HCEC 1CT (cell line): ENCODE measurements around the gene GJB5.

Experiments used
- DNase-seq: peaks from one replicate; pipeline ENCODE4 v3.0.0-alpha.2; 2017

Gene GJB5

DNA sequence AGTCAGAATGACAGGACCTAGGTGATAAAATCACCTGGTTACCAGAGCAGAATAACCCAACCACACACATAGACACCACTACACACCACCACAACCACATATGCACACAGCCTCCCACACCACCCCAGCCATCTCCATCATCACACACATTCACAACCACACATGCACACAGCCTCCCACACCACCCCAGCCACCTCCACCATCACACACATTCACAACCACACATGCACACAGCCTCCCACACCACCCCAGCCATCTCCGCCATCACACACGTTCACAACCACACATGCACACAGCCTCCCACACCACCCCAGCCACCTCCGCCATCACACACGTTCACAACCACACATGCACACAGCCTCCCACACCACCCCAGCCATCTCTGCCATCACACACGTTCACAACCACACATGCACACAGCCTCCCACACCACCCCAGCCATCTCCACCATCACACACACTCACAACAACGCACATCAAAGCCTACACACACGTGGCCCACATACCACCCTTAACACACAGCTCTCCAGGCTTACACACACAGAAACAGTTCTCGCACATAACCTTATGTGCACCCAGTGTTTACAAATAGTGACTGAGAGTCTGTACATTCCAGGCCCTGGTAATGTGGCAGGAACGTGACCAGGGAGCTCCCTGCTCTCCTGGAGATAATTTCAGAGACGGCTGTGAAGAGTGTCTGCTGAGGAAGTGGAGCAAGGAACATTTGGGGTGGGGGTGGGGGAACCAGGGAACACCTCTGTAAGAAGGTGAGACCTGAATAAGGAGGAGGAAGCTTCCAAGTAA, 22.9 kb downstream of the GJB5 start:
- no peak for DNase-seq

DNA sequence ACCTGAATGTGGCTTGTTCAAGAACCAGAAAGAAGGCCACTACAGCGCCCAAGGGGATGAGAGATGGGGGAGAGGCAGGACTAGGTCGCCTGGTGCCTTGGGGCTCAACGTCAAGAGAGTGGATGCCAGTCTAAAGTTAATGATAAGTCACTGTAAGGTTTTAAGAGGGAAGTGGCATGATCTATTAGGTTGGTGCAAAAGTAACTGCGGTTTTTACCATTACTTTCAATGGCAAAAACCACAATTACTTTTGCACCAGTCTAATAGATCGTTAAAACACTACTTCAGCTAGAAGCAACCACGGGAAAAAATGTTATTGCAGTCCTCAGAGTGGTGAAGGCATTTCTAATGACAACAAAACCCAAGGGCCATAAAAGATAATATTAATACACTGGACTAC, 23.5 kb downstream of the GJB5 start:
- no peak for DNase-seq

DNA sequence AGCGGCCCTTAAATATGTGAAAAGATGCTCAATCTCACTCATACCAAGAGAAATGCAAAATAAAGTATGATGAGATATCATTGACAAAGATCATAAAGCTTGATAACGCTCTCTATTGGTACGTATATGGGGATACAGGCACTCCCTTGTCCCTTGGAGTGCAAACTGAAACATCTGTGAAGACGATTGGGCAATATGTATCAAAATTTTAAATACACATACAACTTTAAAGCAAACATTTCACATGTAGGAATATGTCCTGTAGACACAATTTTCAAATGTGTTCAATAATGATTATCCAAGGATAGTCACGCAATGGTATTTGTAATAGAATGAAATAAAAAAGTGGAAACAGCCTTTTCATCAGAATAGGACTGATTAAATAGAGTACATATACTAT, 24.2 kb downstream of the GJB5 start:
- no peak for DNase-seq

DNA sequence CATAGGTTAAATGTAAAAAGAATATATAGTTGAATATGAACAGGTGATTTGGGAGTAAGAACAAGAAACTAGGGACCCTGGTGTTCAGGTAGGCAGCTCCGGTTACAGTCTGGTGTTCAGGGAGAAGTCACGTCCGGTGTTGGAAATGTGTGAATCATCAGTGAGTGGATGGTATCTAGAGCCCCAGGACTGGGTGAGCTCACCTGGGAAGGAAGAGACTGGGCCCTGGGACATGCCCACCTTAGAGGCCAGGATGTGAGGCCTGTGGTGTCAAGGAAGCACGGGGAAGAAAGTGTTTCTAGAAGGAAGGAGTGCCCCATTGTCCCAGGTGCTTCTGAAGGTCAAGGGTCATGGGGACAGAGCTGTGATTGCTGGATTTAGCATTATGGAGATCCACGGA, 24.7 kb downstream of the GJB5 start:
- no peak for DNase-seq

DNA sequence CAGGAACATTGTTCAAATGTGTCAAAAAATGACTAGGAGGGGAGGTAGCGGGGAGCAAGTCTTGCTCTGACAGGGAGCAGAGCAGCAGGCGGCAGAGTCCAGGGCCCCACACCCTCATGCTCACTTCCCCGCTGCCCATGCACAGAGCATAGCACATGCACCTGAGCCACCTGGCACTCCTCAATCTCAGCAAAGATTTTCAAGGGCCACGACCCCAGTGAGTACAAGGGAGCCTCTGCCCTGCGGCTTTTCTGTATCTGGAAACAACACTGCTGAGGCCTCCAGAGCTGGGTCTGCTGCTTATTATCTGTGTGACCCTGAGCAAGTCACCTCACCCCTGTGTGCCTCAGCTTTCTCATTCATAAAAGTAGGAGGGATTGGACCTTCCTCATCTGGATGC, 25.1 kb downstream of the GJB5 start:
- no peak for DNase-seq

DNA sequence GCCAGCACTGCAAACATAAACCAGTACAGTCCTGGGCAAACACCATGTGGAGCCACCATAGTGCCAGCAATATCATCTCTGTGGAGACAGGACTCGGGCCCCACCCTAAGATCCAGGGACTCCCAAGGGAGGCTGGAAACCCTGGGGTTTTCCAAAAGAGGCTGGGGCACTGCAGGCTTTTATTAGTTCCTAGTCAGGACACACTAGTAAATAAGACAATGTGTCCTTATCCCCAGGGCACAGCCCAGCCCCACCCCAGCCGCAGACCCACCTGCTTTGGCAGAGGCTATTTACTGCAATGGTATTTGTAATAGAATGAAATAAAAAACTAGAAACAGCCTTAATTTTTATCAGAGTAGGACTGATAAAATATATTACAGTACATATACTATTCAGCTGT, 25.7 kb downstream of the GJB5 start:
- no peak for DNase-seq

DNA sequence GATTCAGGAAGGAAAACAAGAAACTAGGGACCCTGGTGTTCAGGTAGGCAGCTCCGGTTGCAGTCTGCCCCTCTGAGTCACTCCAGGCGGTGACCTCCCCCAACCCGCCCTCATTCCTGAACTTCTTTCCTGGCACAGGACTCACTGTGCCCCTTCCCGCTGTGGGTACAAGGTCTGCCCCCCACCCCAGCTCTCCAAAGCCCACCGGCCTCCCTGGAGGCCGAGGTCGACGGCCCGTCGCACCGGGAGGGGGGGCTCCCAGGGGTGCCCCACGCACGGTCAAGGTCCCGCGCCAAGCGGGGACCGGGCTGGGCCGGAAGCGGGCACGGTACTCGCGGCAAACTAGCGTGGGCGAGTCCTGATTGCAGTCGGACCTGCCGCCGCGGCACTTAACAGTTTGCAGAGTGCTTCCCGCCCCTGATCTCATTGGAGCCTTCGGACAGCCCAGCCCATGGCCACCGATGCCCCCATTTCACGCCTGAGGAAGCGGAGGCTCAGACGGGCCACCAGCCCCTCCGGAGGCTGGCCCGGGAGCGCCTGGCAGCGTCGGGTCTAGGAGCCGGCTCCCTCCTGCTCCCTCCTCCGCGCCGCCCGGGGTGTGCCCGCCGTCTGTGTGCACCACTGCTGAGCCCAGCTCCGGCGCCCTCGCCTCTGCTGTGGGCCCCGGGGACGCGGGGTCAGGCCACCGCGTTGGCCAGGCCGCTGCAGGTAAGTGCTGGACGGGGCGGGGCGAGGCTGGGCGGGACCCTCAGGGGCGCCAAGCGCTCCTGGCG, 26.4 kb downstream of the GJB5 start, which contains the start of gene GJB3:
TSS of gene GJB3 (plus strand) at position 144 of the 773 bp plus-strand sequence. CDS start 3,549 bp downstream, outside the sequence.
- no peak for DNase-seq

DNA sequence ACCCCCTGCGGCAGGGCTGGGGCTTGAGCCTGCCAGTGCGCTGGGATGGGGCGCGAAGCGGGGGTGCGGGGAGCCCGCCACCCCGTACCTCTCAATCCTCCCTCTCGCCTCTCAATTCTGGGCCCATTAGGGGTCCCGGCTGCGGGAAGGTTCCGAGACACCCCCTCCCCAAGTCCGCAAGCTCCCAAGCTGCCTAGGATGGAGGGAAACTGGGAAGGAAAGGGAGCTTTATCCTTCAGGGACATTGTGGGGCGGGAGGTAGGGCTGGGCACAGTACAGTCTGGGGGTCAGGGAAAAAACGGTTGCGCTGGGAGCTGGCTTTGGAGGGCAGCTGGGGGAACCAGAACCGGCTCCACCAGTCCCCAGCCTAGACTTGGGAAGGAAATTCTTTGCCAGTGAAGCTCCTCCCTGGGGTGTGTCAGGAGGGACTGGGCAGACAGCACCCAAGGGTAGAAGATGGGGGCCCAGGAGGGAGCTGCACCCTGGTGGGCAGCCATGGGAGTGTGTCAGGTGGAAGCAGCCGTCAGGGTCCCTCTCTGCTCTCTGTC, 27.1 kb downstream of the GJB5 start:
- no peak for DNase-seq

DNA sequence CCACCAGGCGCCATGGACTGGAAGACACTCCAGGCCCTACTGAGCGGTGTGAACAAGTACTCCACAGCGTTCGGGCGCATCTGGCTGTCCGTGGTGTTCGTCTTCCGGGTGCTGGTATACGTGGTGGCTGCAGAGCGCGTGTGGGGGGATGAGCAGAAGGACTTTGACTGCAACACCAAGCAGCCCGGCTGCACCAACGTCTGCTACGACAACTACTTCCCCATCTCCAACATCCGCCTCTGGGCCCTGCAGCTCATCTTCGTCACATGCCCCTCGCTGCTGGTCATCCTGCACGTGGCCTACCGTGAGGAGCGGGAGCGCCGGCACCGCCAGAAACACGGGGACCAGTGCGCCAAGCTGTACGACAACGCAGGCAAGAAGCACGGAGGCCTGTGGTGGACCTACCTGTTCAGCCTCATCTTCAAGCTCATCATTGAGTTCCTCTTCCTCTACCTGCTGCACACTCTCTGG, 29.9 kb downstream of the GJB5 start:
- DNase-seq = no peak

DNA sequence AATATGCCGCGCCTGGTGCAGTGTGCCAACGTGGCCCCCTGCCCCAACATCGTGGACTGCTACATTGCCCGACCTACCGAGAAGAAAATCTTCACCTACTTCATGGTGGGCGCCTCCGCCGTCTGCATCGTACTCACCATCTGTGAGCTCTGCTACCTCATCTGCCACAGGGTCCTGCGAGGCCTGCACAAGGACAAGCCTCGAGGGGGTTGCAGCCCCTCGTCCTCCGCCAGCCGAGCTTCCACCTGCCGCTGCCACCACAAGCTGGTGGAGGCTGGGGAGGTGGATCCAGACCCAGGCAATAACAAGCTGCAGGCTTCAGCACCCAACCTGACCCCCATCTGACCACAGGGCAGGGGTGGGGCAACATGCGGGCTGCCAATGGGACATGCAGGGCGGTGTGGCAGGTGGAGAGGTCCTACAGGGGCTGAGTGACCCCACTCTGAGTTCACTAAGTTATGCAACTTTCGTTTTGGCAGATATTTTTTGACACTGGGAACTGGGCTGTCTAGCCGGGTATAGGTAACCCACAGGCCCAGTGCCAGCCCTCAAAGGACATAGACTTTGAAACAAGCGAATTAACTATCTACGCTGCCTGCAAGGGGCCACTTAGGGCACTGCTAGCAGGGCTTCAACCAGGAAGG, 30.5 kb downstream of the GJB5 start:
- DNase-seq = no peak

DNA sequence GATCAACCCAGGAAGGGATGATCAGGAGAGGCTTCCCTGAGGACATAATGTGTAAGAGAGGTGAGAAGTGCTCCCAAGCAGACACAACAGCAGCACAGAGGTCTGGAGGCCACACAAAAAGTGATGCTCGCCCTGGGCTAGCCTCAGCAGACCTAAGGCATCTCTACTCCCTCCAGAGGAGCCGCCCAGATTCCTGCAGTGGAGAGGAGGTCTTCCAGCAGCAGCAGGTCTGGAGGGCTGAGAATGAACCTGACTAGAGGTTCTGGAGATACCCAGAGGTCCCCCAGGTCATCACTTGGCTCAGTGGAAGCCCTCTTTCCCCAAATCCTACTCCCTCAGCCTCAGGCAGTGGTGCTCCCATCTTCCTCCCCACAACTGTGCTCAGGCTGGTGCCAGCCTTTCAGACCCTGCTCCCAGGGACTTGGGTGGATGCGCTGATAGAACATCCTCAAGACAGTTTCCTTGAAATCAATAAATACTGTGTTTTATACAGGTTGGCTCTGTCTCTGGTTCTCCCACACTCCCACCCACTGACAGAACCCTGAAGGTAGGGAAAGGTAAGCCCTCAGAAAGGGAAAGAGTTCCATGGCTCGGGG, 31.1 kb downstream of the GJB5 start:
- DNase-seq = no peak

DNA sequence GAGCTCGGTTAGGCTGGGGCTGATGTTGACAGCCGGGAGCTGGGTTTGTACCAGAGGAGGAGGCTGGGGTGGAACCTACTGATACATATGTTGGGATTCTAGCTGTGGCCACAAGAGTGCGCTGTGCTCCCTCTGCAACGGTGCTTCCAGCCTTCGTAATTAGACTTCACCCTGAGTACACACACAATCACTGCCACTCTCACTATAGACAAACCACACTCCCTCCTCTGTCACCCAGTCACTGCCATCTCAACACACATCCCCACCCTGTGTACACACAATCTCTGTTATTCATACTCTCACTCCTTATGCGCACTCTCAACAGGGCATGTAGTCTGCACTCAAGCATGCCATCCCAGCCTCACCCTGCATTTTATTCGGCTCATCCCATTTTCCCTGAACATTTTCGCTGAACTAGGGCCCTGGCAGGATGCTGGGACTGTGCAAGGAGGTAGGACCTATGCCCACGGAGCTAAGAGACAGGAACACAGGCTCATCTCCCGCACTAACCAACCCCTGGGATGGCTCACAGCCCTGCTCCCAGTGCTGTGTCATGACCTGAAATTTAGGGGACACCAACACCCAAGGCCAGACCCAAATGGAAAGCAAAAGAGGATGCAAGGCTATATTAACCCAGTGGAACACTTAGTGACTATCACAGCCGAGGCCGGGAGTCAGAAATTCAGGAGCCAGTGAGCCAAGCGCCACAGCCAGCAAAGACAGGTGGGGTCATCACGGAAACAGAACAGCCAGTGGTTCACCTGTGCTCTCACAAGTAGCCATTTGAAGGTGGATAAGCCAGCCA, 31.9 kb downstream of the GJB5 start:
- peak; percentile 66 for DNase-seq

DNA sequence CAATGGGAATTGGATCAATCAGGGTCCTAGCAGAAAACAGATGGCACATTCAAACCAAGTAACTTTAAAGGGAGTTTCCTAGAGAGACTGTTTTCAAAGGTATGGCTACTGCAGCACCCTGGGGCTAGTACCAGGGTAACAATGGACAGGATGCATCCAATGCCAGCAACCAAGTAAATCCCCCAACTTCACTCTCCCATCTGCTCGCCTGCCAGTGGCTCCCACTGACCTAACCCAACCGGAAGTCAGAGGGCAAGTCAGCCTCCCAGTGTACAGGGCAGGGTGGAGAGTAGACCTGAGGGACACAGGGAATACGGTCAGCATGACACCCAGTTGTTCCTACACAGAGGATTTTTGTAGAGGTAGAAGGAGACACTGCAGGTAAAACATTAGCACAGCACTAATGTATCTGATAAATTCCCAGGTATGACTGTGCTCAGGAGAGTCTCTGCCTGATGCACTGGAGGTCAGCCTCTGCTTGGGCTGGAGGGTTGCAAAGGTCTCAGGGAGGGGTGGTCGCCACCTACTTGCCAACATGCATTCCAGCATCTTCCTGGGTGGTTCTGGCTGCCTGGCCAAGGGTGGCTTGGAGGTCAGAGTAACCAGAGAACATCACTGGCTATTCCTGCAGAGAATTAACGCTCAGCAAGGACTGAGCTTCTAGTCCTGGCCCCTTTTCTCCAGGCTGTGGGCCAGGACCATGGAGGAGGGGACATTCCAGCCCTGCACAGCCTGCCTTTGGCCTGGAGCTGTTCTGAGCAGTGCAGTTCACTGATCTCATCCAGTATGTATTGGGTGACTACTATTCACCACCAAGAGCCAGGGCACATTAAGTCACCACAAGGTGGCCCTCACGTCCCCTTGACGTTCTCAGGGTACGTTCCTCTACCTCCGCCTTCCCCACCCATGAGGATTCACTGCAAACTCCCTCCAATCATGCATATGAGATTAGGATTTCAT, 32.9 kb downstream of the GJB5 start:
- no peak for DNase-seq

DNA sequence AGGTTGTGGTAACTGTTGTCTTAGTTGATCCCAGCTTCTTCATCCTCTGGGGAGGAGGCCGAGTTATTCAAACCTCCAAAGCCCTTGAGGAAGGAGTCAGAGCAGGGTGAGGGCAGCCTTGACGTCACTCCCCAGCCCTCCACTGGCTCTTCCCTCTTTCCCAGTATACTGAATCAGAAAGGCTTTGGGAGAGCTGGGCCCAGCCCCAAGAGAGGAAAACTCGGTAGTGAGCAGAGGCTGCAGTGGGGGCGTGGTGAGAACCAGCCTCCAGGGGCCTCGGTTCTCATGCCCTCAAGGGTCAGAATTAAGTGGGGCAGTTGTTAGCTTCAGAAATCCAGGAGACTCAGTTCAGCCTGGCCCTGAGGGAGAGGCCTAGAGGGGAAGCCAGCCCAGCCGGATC, 36.1 kb downstream of the GJB5 start:
- no peak for DNase-seq

DNA sequence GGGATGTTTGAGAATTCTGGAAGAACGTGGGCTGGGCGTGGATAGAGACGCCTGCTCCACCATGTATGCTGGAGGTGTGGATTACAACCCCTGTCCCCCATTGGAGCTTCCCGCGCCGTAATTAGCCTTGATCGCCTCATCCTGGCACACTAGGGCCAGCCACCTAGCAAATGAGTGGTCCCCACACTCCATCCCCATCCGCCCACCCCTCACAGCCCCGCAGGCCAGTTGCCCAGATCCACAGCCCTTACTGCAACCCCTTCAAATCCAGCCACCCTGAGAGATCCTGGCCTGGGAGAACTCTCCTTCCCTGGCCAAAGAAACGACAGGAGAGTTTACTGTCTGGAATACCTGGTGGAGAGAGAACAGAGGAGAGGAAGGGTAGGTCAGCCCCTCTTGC, 37.6 kb downstream of the GJB5 start:
- no peak for DNase-seq

DNA sequence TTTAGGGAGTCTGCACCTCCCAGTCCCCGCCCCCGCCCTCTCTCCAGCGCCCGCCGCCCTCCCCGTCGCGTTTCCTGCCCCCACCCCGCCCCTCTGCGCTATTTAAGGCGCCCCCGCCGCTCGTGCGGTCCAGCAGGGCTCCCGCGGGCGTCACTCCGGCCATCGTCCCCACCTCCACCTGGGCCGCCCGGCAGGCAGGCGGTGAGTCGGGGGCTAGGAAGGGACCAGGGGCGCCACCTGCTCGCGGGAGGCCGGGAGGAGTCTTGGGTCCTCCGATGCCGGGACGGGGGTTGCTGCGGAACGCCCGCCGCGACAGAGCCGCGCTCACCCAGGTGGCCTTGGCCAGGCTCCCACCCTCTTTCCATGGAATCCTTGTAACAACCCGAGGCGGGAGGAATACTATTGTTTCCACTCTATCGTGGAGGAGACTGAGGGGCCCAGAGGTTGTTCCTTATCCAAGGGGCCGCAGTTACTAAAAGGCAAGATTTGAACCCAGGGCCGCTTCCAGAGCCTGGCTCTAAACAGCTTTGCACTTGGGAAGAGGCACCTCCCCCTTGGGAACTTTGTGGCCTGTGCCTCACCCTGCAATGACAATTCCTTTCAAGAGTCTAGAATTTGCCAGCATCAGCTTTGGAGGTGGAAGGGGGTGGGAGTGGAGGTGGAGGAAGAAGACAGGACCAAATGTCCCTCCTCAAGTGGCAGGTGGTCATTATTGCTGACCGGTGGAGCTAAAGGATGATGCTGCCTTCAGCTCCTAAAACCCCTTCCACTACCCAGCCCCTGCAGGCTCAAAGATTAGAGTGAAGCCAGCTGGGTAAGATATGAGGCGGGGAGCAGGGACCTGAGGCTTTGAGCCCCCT, 38.3 kb downstream of the GJB5 start, which contains the start of gene GJA4:
TSS of gene GJA4 (plus strand) at position 132 of the 860 bp plus-strand sequence. CDS start 1,215 bp downstream, outside the sequence.
- no peak for DNase-seq

DNA sequence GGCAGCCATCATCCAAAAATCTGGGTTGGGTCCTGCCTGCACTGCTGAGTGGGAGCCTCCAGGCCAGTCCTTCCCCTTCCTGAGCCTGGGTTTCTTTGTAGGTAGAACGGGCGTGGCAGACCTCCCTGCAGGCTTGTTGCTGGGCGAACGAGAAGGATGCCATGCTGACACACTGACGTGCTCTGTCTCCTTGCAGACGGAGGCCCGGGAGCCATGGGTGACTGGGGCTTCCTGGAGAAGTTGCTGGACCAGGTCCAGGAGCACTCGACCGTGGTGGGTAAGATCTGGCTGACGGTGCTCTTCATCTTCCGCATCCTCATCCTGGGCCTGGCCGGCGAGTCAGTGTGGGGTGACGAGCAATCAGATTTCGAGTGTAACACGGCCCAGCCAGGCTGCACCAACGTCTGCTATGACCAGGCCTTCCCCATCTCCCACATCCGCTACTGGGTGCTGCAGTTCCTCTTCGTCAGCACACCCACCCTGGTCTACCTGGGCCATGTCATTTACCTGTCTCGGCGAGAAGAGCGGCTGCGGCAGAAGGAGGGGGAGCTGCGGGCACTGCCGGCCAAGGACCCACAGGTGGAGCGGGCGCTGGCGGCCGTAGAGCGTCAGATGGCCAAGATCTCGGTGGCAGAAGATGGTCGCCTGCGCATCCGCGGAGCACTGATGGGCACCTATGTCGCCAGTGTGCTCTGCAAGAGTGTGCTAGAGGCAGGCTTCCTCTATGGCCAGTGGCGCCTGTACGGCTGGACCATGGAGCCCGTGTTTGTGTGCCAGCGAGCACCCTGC, 39.3 kb downstream of the GJB5 start:
- no peak for DNase-seq

DNA sequence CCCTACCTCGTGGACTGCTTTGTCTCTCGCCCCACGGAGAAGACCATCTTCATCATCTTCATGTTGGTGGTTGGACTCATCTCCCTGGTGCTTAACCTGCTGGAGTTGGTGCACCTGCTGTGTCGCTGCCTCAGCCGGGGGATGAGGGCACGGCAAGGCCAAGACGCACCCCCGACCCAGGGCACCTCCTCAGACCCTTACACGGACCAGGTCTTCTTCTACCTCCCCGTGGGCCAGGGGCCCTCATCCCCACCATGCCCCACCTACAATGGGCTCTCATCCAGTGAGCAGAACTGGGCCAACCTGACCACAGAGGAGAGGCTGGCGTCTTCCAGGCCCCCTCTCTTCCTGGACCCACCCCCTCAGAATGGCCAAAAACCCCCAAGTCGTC, 39.9 kb downstream of the GJB5 start:
- no peak for DNase-seq

DNA sequence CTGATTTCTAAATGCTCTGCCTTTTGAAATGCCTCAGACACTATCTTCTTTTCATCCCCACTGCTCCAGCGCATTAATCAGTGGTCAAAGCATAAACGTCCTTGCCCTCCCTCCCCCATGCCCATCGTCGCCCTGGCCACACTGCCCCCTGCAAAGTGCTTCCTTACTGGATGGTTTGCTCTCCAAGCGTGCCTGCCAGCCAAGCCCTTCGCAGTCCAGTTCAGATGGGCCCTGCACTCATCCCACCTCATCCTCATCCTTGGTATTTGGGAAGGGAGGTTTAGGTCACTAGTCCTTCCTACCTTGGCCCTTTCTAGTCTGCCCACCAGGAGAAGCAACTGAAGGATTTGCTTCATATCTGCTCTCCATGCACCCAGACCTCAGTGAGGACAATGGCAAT, 41.1 kb downstream of the GJB5 start:
- no peak for DNase-seq
